ENCODE results near the gene MCRS1. TPM values are rescaled to one million over a fixed set of nuclear protein-coding genes. Genes with fewer than 3 reads are reported as not detected.

Gene MCRS1
- total RNA-seq, 1 donor from 2014 or later: 103 TPM

DNA sequence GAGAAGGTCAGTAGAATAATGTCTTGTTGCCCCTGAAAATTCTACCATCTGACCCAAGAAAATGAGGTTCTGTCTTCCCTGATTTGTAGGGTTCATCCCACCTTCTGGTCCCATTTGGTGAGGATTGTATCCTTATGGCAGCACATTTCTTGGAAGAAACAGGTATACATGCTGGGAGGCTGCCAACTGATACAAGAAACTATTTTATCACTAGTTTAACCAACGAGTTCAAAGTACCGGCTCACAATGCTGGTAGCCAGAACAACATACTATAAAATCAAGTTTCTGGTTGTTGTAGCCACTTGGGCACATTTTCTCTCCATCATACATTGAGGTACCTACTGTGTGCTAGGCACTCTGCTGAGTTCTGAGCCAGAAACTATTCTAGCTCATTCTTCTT is 36.2 kb downstream of the MCRS1 start:
- Mint-ChIP-seq H3K27me3 (ENCODE audit: unreplicated experiment) (peaks cover 3% of the 10 kb centered on the region), H3K27ac (ENCODE audit: unreplicated experiment) (no peak overlapping the region), H3K4me1 (ENCODE audit: low read depth, unreplicated experiment) (peaks cover 7% of the 10 kb centered on the region), H3K4me3 (ENCODE audit: unreplicated experiment) (no peak overlapping the region), H3K9me3 (ENCODE audit: unreplicated experiment) (no peaks in the 10 kb centered on the region), H3K36me3 (ENCODE audit: unreplicated experiment) (peaks cover 4% of the 10 kb centered on the region)
- no peak for DNase-seq
- TF ChIP-seq, protein P1, sequence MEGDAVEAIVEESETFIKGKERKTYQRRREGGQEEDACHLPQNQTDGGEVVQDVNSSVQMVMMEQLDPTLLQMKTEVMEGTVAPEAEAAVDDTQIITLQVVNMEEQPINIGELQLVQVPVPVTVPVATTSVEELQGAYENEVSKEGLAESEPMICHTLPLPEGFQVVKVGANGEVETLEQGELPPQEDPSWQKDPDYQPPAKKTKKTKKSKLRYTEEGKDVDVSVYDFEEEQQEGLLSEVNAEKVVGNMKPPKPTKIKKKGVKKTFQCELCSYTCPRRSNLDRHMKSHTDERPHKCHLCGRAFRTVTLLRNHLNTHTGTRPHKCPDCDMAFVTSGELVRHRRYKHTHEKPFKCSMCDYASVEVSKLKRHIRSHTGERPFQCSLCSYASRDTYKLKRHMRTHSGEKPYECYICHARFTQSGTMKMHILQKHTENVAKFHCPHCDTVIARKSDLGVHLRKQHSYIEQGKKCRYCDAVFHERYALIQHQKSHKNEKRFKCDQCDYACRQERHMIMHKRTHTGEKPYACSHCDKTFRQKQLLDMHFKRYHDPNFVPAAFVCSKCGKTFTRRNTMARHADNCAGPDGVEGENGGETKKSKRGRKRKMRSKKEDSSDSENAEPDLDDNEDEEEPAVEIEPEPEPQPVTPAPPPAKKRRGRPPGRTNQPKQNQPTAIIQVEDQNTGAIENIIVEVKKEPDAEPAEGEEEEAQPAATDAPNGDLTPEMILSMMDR (IDR thresholded peaks at IDR 0.05; ENCODE audit: partially characterized antibody, unreplicated experiment): no peak

GRCh38 chr12:49529414-49529813 is 38.5 kb downstream of the MCRS1 start:
- Mint-ChIP-seq H3K4me1 (ENCODE audit: low read depth, unreplicated experiment) (peaks cover 7% of the 10 kb centered on the region), H3K36me3 (ENCODE audit: unreplicated experiment) (peaks cover 4% of the 10 kb centered on the region), H3K27me3 (ENCODE audit: unreplicated experiment) (peaks cover 2% of the 10 kb centered on the region), H3K9me3 (ENCODE audit: unreplicated experiment) (no peaks in the 10 kb centered on the region), H3K4me3 (ENCODE audit: unreplicated experiment) (no peak overlapping the region), H3K27ac (ENCODE audit: unreplicated experiment) (no peak overlapping the region)
- TF ChIP-seq, protein P1 (IDR thresholded peaks at IDR 0.05; ENCODE audit: partially characterized antibody, unreplicated experiment): no peak
- DNase-seq: no peak

DNA sequence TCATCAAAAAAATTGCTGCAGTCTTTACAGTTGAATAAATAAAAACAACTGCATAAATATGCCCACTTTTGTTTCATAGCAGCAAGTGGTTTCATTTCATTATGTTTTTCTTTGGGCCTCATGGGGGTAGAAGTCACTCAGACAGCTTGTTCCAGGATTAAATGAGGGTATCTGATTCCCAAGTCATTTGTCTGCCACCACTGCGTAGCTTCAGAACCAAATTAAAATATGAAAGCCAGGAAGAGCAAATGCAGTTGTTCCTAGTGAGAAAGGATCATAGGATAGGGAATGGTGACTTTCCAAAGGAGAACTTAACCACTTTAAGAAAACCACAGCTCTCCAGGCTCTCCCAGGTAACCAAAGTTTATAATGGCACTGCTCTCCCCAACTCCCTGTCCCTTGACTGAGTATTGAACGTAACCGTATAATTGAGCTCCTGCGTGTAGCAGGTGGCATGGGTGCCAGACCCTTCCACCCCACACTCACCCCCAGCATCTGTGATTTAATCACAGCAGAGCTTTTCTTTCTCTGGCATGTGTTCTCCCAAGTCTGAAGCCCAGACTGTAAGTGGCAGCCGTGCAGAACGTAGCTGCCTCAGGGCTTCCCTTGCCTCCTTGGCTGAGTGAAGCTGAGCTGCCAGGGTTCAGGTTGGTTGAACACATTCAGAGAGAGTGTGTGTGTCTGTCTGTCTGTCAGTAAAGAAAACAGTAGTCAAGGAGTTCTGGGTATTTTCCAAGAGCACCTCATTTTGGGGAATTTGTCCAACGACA is 40.4 kb downstream of the MCRS1 start:
- Mint-ChIP-seq H3K27me3 (ENCODE audit: unreplicated experiment) (no peaks in the 10 kb centered on the region), H3K4me1 (ENCODE audit: low read depth, unreplicated experiment) (peaks cover 7% of the 10 kb centered on the region), H3K9me3 (ENCODE audit: unreplicated experiment) (no peaks in the 10 kb centered on the region), H3K36me3 (ENCODE audit: unreplicated experiment) (peaks cover 4% of the 10 kb centered on the region), H3K27ac (ENCODE audit: unreplicated experiment) (peak overlapping the region; percentile 10), H3K4me3 (ENCODE audit: unreplicated experiment) (peak overlapping the region; percentile 18)
- DNase-seq: no peak
- TF ChIP-seq, protein P1 (IDR thresholded peaks at IDR 0.05; ENCODE audit: partially characterized antibody, unreplicated experiment): no peak

- no peaks in the 10 kb centered on the region for H3K27me3 Mint-ChIP-seq (ENCODE audit: unreplicated experiment)
- DNase-seq: no peak
- H3K9me3 Mint-ChIP-seq (ENCODE audit: unreplicated experiment): no peaks in the 10 kb centered on the region
- H3K4me3 Mint-ChIP-seq (ENCODE audit: unreplicated experiment): no peak overlapping the region
- peaks cover 7% of the 10 kb centered on the region for H3K4me1 Mint-ChIP-seq (ENCODE audit: low read depth, unreplicated experiment)
- H3K27ac Mint-ChIP-seq (ENCODE audit: unreplicated experiment): no peak overlapping the region
- peaks cover 4% of the 10 kb centered on the region for H3K36me3 Mint-ChIP-seq (ENCODE audit: unreplicated experiment)
- TF ChIP-seq, protein P1 (IDR thresholded peaks at IDR 0.05; ENCODE audit: partially characterized antibody, unreplicated experiment): no peak
These were observed 42.0 kb downstream of the MCRS1 start for GRCh38 chr12:49525942-49526341.

DNA sequence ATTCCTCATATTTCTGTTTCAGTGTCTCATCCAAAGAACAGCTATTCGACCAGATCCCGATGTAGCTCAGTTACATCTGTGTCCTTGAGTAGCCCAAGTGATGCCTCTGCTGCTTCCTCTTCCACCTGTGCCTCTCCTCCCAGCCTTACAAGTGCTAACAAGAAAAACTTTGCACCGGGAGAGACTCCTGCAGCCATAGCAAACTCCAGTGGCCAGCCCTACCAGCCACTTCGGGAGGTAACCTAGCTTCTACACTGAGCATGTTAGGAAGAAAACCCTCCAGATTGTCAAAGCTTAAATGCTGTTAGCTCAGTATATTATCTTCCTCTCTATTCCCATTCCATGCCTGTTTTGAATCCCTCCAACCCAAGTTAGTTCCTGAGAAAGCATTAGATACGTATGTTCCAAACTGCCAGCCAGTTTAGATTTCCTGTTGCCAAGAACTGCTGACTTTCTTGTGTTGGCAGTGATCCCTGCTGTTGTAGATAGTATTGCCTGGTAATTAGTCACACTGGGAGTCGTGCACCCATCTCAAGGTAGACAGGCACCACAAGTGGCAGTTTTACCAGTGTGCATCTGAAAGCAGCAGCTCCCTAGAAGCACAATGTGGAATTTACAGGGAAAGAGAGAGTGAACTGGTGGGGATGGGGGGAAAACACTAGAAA is 43.1 kb downstream of the MCRS1 start:
- Mint-ChIP-seq H3K4me3 (ENCODE audit: unreplicated experiment) (no peak overlapping the region), H3K27ac (ENCODE audit: unreplicated experiment) (no peak overlapping the region), H3K27me3 (ENCODE audit: unreplicated experiment) (no peaks in the 10 kb centered on the region), H3K9me3 (ENCODE audit: unreplicated experiment) (no peaks in the 10 kb centered on the region), H3K4me1 (ENCODE audit: low read depth, unreplicated experiment) (peaks cover 7% of the 10 kb centered on the region), H3K36me3 (ENCODE audit: unreplicated experiment) (peaks cover 4% of the 10 kb centered on the region)
- TF ChIP-seq, protein P1 (IDR thresholded peaks at IDR 0.05; ENCODE audit: partially characterized antibody, unreplicated experiment): no peak
- no peak for DNase-seq

Measured in glutamatergic neuron (in vitro differentiated cells).